ENCODE results near the gene ATP9B. TPM values are rescaled to one million over a fixed set of nuclear protein-coding genes. Genes with fewer than 3 reads are reported as not detected.

ATP9B gene
- total RNA-seq, 1 donor from 2014 or later = 33.2 TPM

- Histone ChIP-seq H3K27ac (no peak overlapping the region), H3K79me2 (ENCODE audit: low read depth) (no peaks in the 10 kb centered on the region), H3F3A (ENCODE audit: low read depth) (no peaks in the 10 kb centered on the region), H2AFZ (replicated peaks) (no peak overlapping the region), H3K36me3 (no peaks in the 10 kb centered on the region), H3K4me3 (no peak overlapping the region), H3K27me3 (no peaks in the 10 kb centered on the region), H4K20me1 (ENCODE audit: low read depth) (no peaks in the 10 kb centered on the region), H3K4me1 (no peaks in the 10 kb centered on the region), H3K9ac (no peak overlapping the region), H3K9me3 (ENCODE audit: low read depth) (no peaks in the 10 kb centered on the region), H3K4me2 (no peak overlapping the region)
- no peak for TF ChIP-seq EZH2phosphoT487 (IDR thresholded peaks at IDR 0.05)
- no peak for TF ChIP-seq EZH2 (IDR thresholded peaks at IDR 0.05)
- TF ChIP-seq CTCF (IDR thresholded peaks at IDR 0.05) = no peak
- Mint-ChIP-seq H3K27ac (no peak overlapping the region), H3K4me1 (peaks cover 3% of the 10 kb centered on the region), H3K9me3 (no peaks in the 10 kb centered on the region), H3K27me3 (ENCODE audit: insufficient read depth, low read depth) (no peaks in the 10 kb centered on the region), H3K4me3 (no peak overlapping the region), H3K36me3 (peaks cover 3% of the 10 kb centered on the region)
- no peak for DNase-seq (ENCODE audit: low spot score)
These were observed 206.8 kb downstream of the ATP9B start for GRCh38 chr18:79275992-79276391.

- Mint-ChIP-seq H3K4me3 (no peak overlapping the region), H3K27ac (no peak overlapping the region), H3K9me3 (no peaks in the 10 kb centered on the region), H3K4me1 (peaks cover 9% of the 10 kb centered on the region), H3K27me3 (ENCODE audit: insufficient read depth, low read depth) (no peaks in the 10 kb centered on the region), H3K36me3 (peaks cover 3% of the 10 kb centered on the region)
- H3K27ac ChIP-seq = no peak overlapping the region
- no peak overlapping the region for H3K4me2 ChIP-seq
- H3K9me3 ChIP-seq (ENCODE audit: low read depth) = no peaks in the 10 kb centered on the region
- no peak overlapping the region for H3K9ac ChIP-seq
- H3K27me3 ChIP-seq = no peaks in the 10 kb centered on the region
- no peak overlapping the region for H2AFZ ChIP-seq (replicated peaks)
- TF ChIP-seq EZH2 (IDR thresholded peaks at IDR 0.05) = no peak
- no peak for TF ChIP-seq EZH2phosphoT487 (IDR thresholded peaks at IDR 0.05)
- TF ChIP-seq CTCF (IDR thresholded peaks at IDR 0.05) = no peak
- H4K20me1 ChIP-seq (ENCODE audit: low read depth) = no peaks in the 10 kb centered on the region
- no peaks in the 10 kb centered on the region for H3K4me1 ChIP-seq
- no peak overlapping the region for H3K4me3 ChIP-seq
- no peak for DNase-seq (ENCODE audit: low spot score)
- H3K36me3 ChIP-seq = no peaks in the 10 kb centered on the region
- no peaks in the 10 kb centered on the region for H3K79me2 ChIP-seq (ENCODE audit: low read depth)
- H3F3A ChIP-seq (ENCODE audit: low read depth) = no peaks in the 10 kb centered on the region
These were observed 209.7 kb downstream of the ATP9B start for GRCh38 chr18:79278896-79279295.

GRCh38 chr18:79283131-79283810 is 214.1 kb downstream of the ATP9B start:
- Mint-ChIP-seq H3K27me3 (ENCODE audit: insufficient read depth, low read depth) (no peaks in the 10 kb centered on the region), H3K27ac (peak overlapping the region; percentile 19), H3K36me3 (peaks cover 7% of the 10 kb centered on the region), H3K9me3 (peaks cover under 1% of the 10 kb centered on the region), H3K4me1 (peaks cover 5% of the 10 kb centered on the region), H3K4me3 (no peak overlapping the region)
- DNase-seq (ENCODE audit: low spot score) = no peak
- Histone ChIP-seq H2AFZ (replicated peaks) (no peak overlapping the region), H3K4me1 (no peaks in the 10 kb centered on the region), H3F3A (ENCODE audit: low read depth) (no peaks in the 10 kb centered on the region), H3K27ac (no peak overlapping the region), H3K4me3 (no peak overlapping the region), H3K9ac (no peak overlapping the region), H3K9me3 (ENCODE audit: low read depth) (no peaks in the 10 kb centered on the region), H3K27me3 (no peaks in the 10 kb centered on the region), H3K36me3 (no peaks in the 10 kb centered on the region), H3K79me2 (ENCODE audit: low read depth) (no peaks in the 10 kb centered on the region), H4K20me1 (ENCODE audit: low read depth) (no peaks in the 10 kb centered on the region), H3K4me2 (no peak overlapping the region)
- TF ChIP-seq EZH2phosphoT487 (IDR thresholded peaks at IDR 0.05) (no peak), CTCF (IDR thresholded peaks at IDR 0.05) (no peak), EZH2 (IDR thresholded peaks at IDR 0.05) (no peak)
